HG02763 (cell line): ENCODE measurements around the gene KREMEN1.
"Not testable (repeated sequence)": the region's sequence is repeated elsewhere in the genome, so short reads cannot be mapped to it uniquely, and the experiment has no call there.

Experiments used
- ATAC-seq: cut with Tn5 transposase; IDR thresholded peaks from one replicate; pipeline ENCODE4 v1.9.1; 2021; ENCODE audit warnings: mild to moderate bottlenecking, moderate library complexity; ENCODE audit not compliant: unreplicated experiment

The KREMEN1 gene

GRCh38 chr22:29078036-29078868 is 5.4 kb downstream of the KREMEN1 start:
- no peak for ATAC-seq

- no peak for ATAC-seq
These were observed 6.0 kb downstream of the KREMEN1 start for GRCh38 chr22:29078869-29079207.

- ATAC-seq: no peak
These were observed 6.5 kb downstream of the KREMEN1 start for GRCh38 chr22:29079218-29079901.

- ATAC-seq: no peak
These were observed 7.5 kb downstream of the KREMEN1 start for GRCh38 chr22:29080106-29080975.

GRCh38 chr22:29081517-29082236 is 8.8 kb downstream of the KREMEN1 start:
- no peak for ATAC-seq

GRCh38 chr22:29082826-29083545 is 10.2 kb downstream of the KREMEN1 start:
- no peak for ATAC-seq

GRCh38 chr22:29083576-29083932 is 10.7 kb downstream of the KREMEN1 start:
- ATAC-seq: not testable (repeated sequence)

GRCh38 chr22:29083933-29084591 is 11.2 kb downstream of the KREMEN1 start:
- ATAC-seq: no peak

- no peak for ATAC-seq
These were observed 14.2 kb downstream of the KREMEN1 start for GRCh38 chr22:29087012-29087411.

GRCh38 chr22:29088809-29089208 is 16.0 kb downstream of the KREMEN1 start:
- no peak for ATAC-seq

- ATAC-seq: no peak
These were observed 16.7 kb downstream of the KREMEN1 start for GRCh38 chr22:29089507-29089906.

GRCh38 chr22:29090039-29090438 is 17.2 kb downstream of the KREMEN1 start:
- ATAC-seq: no peak

GRCh38 chr22:29092243-29092642 is 19.4 kb downstream of the KREMEN1 start:
- ATAC-seq: no peak

GRCh38 chr22:29093030-29093429 is 20.2 kb downstream of the KREMEN1 start:
- no peak for ATAC-seq

- ATAC-seq: no peak
These were observed 20.9 kb downstream of the KREMEN1 start for GRCh38 chr22:29093501-29094300.

- no peak for ATAC-seq
These were observed 22.6 kb downstream of the KREMEN1 start for GRCh38 chr22:29095459-29095858.

- ATAC-seq: no peak
These were observed 24.2 kb downstream of the KREMEN1 start for GRCh38 chr22:29096736-29097669.

GRCh38 chr22:29098296-29098695 is 25.5 kb downstream of the KREMEN1 start:
- no peak for ATAC-seq
